CD8-positive, alpha-beta memory T cell (primary cell): Measurements from ENCODE around the gene KRT20. TPM values are rescaled to one million over a fixed set of nuclear protein-coding genes. Genes with fewer than 3 reads are reported as not detected.

Source experiments
- CTCF ChIA-PET: fragments of 350-600 bp; sonication (Branson Sonifier 250); formaldehyde crosslinking; loops from one replicate; lab custom pipeline; 2021; ENCODE audit warnings: antibody characterized with exemption; lab: Charles Lee
- POLR2A ChIA-PET: fragments of 350-600 bp; sonication (Branson Sonifier 250); formaldehyde crosslinking; loops from one replicate; lab custom pipeline; 2021; ENCODE audit warnings: antibody characterized with exemption; lab: Charles Lee
- DNase-seq, 5 donors: peaks; one replicate each; pipeline versions ENCODE4 v3.0.0 to v3.0.0-alpha.2; 2020 to 2022; ENCODE audit warnings: mixed read lengths in 1 of 5
- H3K27ac ChIP-seq: one replicate; pipeline ENCODE4 v1.7.0; 2013; ENCODE audit warnings: low read depth, mild to moderate bottlenecking, low read length, moderate library complexity
- H3K27me3 ChIP-seq: 2 replicates; pipeline ENCODE4 v1.7.0; 2013; ENCODE audit warnings: low read length, mild to moderate bottlenecking; ENCODE audit not compliant: insufficient read depth, poor library complexity, severe bottlenecking
- H3K36me3 ChIP-seq: 2 replicates; pipeline ENCODE4 v1.7.0; 2013; ENCODE audit warnings: mild to moderate bottlenecking, low read length, moderate library complexity; ENCODE audit not compliant: insufficient read depth
- H3K4me1 ChIP-seq: 2 replicates; pipeline ENCODE4 v1.7.0; 2013; ENCODE audit warnings: mild to moderate bottlenecking, low read length, moderate library complexity; ENCODE audit not compliant: insufficient read depth
- H3K4me3 ChIP-seq: 2 replicates; pipeline ENCODE4 v1.7.0; 2013; ENCODE audit warnings: mild to moderate bottlenecking, low read length
- H3K9me3 ChIP-seq: 2 replicates; pipeline ENCODE4 v1.7.0; 2013; ENCODE audit warnings: mild to moderate bottlenecking, low read length
- H3K27ac Mint-ChIP-seq, 8 donors: one replicate each; pipeline ENCODE4 v1.8.0; 2020 to 2021; ENCODE audit warnings: mixed read lengths in 8 of 8, mild to moderate bottlenecking in 6 of 8, inconsistent platforms in 3 of 8, moderate library complexity in 3 of 8
- H3K27me3 Mint-ChIP-seq, 2 donors: one replicate each; pipeline ENCODE4 v1.8.0; 2020 to 2021; ENCODE audit warnings: mixed read lengths in 2 of 2, mild to moderate bottlenecking in 1 of 2, moderate library complexity in 1 of 2
- H3K36me3 Mint-ChIP-seq, 3 donors: one replicate each; pipeline ENCODE4 v1.8.0; 2020 to 2021; ENCODE audit warnings: mixed read lengths in 3 of 3, inconsistent platforms in 1 of 3, mild to moderate bottlenecking in 1 of 3
- H3K4me1 Mint-ChIP-seq, 3 donors: one replicate each; pipeline ENCODE4 v1.8.0; 2020 to 2021; ENCODE audit warnings: mixed read lengths in 3 of 3, inconsistent platforms in 1 of 3, mild to moderate bottlenecking in 1 of 3
- H3K4me3 Mint-ChIP-seq, 7 donors: one replicate each; pipeline ENCODE4 v1.8.0; 2020 to 2021; ENCODE audit warnings: mixed read lengths in 7 of 7, mild to moderate bottlenecking in 6 of 7, moderate library complexity in 4 of 7, inconsistent platforms in 2 of 7
- H3K9me3 Mint-ChIP-seq, 5 donors: one replicate each; pipeline ENCODE4 v1.8.0; 2020 to 2022; ENCODE audit warnings: mixed read lengths in 5 of 5, mild to moderate bottlenecking in 3 of 5, moderate library complexity in 2 of 5, inconsistent platforms in 1 of 5
- polyA plus RNA-seq: library from polyadenylated mRNA; unstranded; fragments of 300-500 nt; fragmentation: Illumina TruSeq; gene quantifications from one replicate; pipeline ENCODE4 v1.2.3, GENCODE V29; 2021
- total RNA-seq, 2 experiments: library from RNA; stranded (reverse); gene quantifications; one replicate each; pipeline ENCODE4 v1.2.3, GENCODE V29; 2021

The KRT20 gene
- total and polyA plus RNA-seq, 3 experiments from 2014 or later: not detected

DNA sequence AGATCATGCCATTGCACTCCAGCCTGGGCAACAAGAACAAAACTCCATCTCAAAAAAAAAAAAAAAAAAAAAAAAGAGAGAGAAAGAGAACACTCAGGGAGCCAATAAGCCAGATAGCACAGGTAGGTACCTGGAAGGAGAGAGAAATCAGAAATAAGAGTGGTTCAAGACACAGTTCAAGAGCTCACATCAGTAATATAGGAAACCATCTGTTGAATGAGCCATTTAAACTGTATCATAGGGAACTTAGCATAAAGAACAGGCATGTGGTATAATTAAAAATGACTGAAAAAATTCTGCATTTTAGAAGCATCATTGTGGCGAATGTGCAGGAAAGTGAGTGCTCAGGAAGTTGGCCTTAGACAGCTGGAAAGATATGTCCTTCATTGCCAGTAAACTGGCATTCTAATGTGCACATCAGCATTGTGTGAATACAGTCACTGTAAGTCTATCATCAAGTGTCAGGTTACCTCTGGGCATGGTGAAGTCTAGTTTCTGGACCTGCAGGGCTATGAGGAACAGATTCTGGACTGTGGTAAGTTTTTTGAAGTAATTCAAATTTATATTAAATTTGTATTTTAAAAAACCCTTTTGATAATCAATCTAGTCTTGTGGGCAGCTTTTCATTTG, 38.4 kb downstream of the KRT20 start:
- Histone ChIP-seq H3K4me1 (no peaks in the 10 kb centered on the region), H3K36me3 (no peaks in the 10 kb centered on the region), H3K27me3 (peaks cover 6% of the 10 kb centered on the region), H3K27ac (no peak overlapping the region), H3K9me3 (no peaks in the 10 kb centered on the region), H3K4me3 (no peak overlapping the region)
- Mint-ChIP-seq H3K27ac (no peak overlapping the region), H3K9me3 (no peaks in the 10 kb centered on the region), H3K27me3 (peaks cover 11 to 68% of the 10 kb centered on the region in 2 donors), H3K4me1 (no peaks in the 10 kb centered on the region), H3K4me3 (no peak overlapping the region), H3K36me3 (no peaks in the 10 kb centered on the region)
- DNase-seq: no peak
- POLR2A ChIA-PET: no interaction called here
- CTCF ChIA-PET: interaction anchor here (0.8 kb wide), 1 partner anchor 10 kb away, joined by 3 read pairs; no protein-coding TSS in a partner anchor

DNA sequence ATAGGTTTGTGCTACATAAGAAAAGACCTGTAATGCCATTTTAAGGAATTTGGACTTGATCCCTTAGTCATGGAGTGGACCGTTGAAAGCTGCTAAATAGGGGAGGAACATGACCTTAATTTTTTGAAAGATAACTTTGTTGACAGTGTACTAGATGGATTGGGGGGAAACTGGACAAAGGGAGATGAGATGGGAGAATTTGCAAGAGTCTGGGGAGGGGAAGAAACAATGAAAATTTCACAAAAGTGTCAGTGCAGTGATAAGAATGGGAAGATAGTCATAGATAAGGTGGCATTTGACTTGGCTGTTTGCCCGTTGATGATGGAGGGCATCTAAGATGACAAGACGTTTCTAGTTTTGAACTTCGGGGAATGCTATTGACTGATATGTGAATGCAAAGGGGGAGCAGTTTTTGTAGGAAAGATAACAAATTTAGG, 40.4 kb downstream of the KRT20 start:
- no peaks in the 10 kb centered on the region for H3K4me1 ChIP-seq
- DNase-seq: no peak
- H3K36me3 ChIP-seq: no peaks in the 10 kb centered on the region
- H3K9me3 ChIP-seq: no peaks in the 10 kb centered on the region
- CTCF ChIA-PET: no interaction called here
- POLR2A ChIA-PET: no interaction called here
- peaks cover 6% of the 10 kb centered on the region for H3K27me3 ChIP-seq
- H3K9me3 Mint-ChIP-seq: no peaks in the 10 kb centered on the region
- H3K4me3 Mint-ChIP-seq: no peak overlapping the region
- H3K27me3 Mint-ChIP-seq: peaks cover 7 to 62% of the 10 kb centered on the region in 2 donors
- H3K27ac Mint-ChIP-seq: peak overlapping the region in 1 of 8 donors; percentile 5
- H3K4me3 ChIP-seq: no peak overlapping the region
- no peaks in the 10 kb centered on the region for H3K36me3 Mint-ChIP-seq
- H3K4me1 Mint-ChIP-seq: no peaks in the 10 kb centered on the region
- H3K27ac ChIP-seq: no peak overlapping the region

DNA sequence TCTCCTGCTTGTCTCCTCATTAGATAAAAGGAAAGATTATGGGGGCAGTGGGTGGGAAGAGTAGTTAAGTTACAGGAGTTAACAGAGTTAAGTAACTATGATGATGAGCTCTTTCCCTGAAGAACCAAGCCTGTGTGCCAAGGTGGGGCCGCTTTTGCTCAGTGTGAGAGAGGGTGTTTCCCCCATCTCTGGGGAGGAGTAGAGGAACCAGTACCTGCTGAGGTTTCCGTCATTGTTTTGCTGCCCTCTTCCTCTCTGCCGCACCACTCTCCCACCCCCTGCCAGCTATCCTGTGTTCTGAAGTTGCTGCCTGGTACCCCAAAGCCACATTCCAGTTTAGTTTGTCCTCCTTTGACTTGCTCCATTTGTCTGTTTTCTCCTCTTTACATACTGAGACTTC, 41.8 kb downstream of the KRT20 start:
- no peaks in the 10 kb centered on the region for H3K36me3 Mint-ChIP-seq
- H3K36me3 ChIP-seq: no peaks in the 10 kb centered on the region
- no peak overlapping the region for H3K27ac Mint-ChIP-seq
- no peaks in the 10 kb centered on the region for H3K9me3 ChIP-seq
- peaks cover 7 to 54% of the 10 kb centered on the region in 2 donors for H3K27me3 Mint-ChIP-seq
- H3K4me3 Mint-ChIP-seq: no peak overlapping the region
- peaks cover 6% of the 10 kb centered on the region for H3K27me3 ChIP-seq
- H3K9me3 Mint-ChIP-seq: no peaks in the 10 kb centered on the region
- ChIA-PET POLR2A (no interaction called here), CTCF (no interaction called here)
- DNase-seq: no peak
- H3K4me1 ChIP-seq: no peaks in the 10 kb centered on the region
- no peak overlapping the region for H3K27ac ChIP-seq
- no peak overlapping the region for H3K4me3 ChIP-seq
- H3K4me1 Mint-ChIP-seq: no peaks in the 10 kb centered on the region

DNA sequence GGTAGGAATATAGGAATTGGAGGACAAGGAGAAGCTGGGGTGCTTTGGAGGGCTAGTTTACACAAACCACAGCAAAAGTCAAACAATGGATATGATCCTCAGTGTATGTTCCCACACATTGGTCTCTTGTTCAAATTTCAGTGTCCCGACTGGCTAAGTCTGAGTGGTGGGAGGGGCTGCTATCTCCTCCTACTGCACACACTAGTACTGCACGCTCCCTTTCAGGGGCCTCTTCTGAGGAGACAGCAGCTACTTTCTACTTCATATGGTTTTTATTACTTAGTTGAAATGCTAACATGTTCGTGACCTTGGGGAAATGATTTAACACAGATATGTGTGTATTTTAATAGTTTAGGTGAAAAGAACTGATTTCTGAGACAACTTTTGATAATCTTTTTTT, 43.8 kb downstream of the KRT20 start:
- POLR2A ChIA-PET: no interaction called here
- Histone ChIP-seq H3K36me3 (no peaks in the 10 kb centered on the region), H3K27ac (no peak overlapping the region), H3K27me3 (peaks cover 6% of the 10 kb centered on the region), H3K9me3 (no peaks in the 10 kb centered on the region), H3K4me1 (no peaks in the 10 kb centered on the region), H3K4me3 (no peak overlapping the region)
- no peak overlapping the region for H3K4me3 Mint-ChIP-seq
- H3K4me1 Mint-ChIP-seq: no peaks in the 10 kb centered on the region
- no peak overlapping the region for H3K27ac Mint-ChIP-seq
- peaks cover 7 to 41% of the 10 kb centered on the region in 2 donors for H3K27me3 Mint-ChIP-seq
- no peaks in the 10 kb centered on the region for H3K9me3 Mint-ChIP-seq
- H3K36me3 Mint-ChIP-seq: peaks cover 0 to 2% (median 0%) of the 10 kb centered on the region in 3 donors
- CTCF ChIA-PET: no interaction called here
- no peak for DNase-seq

- CTCF ChIA-PET: no interaction called here
- no peaks in the 10 kb centered on the region for H3K9me3 Mint-ChIP-seq
- no peak overlapping the region for H3K4me3 ChIP-seq
- peaks cover 7% of the 10 kb centered on the region for H3K36me3 ChIP-seq
- H3K36me3 Mint-ChIP-seq: peaks cover 0 to 15% (median 4%) of the 10 kb centered on the region in 3 donors
- DNase-seq: no peak
- POLR2A ChIA-PET: no interaction called here
- no peaks in the 10 kb centered on the region for H3K4me1 ChIP-seq
- H3K27ac ChIP-seq: no peak overlapping the region
- H3K4me3 Mint-ChIP-seq: no peak overlapping the region
- H3K9me3 ChIP-seq: no peaks in the 10 kb centered on the region
- H3K27ac Mint-ChIP-seq: no peak overlapping the region
- peaks cover 7 to 23% of the 10 kb centered on the region in 2 donors for H3K27me3 Mint-ChIP-seq
- no peaks in the 10 kb centered on the region for H3K4me1 Mint-ChIP-seq
- H3K27me3 ChIP-seq: peaks cover 6% of the 10 kb centered on the region
These were observed 45.8 kb downstream of the KRT20 start for GRCh38 chr17:40839194-40839593.

GRCh38 chr17:40836020-40836419, 49.0 kb downstream of the KRT20 start:
- no peaks in the 10 kb centered on the region for H3K4me1 Mint-ChIP-seq
- H3K27me3 Mint-ChIP-seq: peaks cover 0 to under 1% of the 10 kb centered on the region in 2 donors
- peaks cover 0 to 17% (median 6%) of the 10 kb centered on the region in 3 donors for H3K36me3 Mint-ChIP-seq
- Histone ChIP-seq H3K27ac (no peak overlapping the region), H3K4me1 (no peaks in the 10 kb centered on the region), H3K9me3 (no peaks in the 10 kb centered on the region), H3K36me3 (peaks cover 7% of the 10 kb centered on the region), H3K4me3 (no peak overlapping the region), H3K27me3 (no peaks in the 10 kb centered on the region)
- no peaks in the 10 kb centered on the region for H3K9me3 Mint-ChIP-seq
- CTCF ChIA-PET: no interaction called here
- POLR2A ChIA-PET: no interaction called here
- no peak overlapping the region for H3K4me3 Mint-ChIP-seq
- peak overlapping the region in 1 of 8 donors; percentile 9 for H3K27ac Mint-ChIP-seq
- no peak for DNase-seq

GRCh38 chr17:40833882-40834281, 51.2 kb downstream of the KRT20 start:
- no peak overlapping the region for H3K27ac Mint-ChIP-seq
- DNase-seq: no peak
- Histone ChIP-seq H3K9me3 (no peaks in the 10 kb centered on the region), H3K4me3 (no peak overlapping the region), H3K36me3 (peaks cover 7% of the 10 kb centered on the region), H3K27me3 (no peaks in the 10 kb centered on the region), H3K4me1 (no peaks in the 10 kb centered on the region), H3K27ac (no peak overlapping the region)
- H3K36me3 Mint-ChIP-seq: peaks cover 0 to 17% (median 6%) of the 10 kb centered on the region in 3 donors
- H3K9me3 Mint-ChIP-seq: peaks cover 0 to 5% (median 0%) of the 10 kb centered on the region in 5 donors
- no peak overlapping the region for H3K4me3 Mint-ChIP-seq
- POLR2A ChIA-PET: no interaction called here
- H3K27me3 Mint-ChIP-seq: no peaks in the 10 kb centered on the region
- no peaks in the 10 kb centered on the region for H3K4me1 Mint-ChIP-seq
- CTCF ChIA-PET: no interaction called here

DNA sequence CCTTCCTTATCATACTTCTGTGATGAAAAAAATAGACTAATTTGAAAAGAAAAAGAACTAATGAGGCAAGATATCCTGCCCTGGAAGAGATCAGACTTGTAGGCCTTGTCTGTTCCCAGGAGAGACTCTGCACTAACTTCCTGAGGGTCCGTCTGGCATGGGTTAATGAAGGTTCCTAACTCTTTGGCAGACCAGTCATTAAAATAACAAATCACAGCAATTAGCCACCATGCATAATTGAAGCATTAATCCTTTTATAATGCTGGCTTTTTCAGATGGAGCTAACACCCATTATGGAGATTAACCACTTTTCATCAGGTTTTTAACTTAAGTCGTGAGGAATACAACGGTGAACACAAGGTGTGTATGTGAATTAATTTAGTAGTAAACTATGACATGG, 52.2 kb downstream of the KRT20 start:
- H3K27ac Mint-ChIP-seq: peak overlapping the region in 1 of 8 donors; percentile 25
- no peaks in the 10 kb centered on the region for H3K9me3 ChIP-seq
- no peaks in the 10 kb centered on the region for H3K27me3 ChIP-seq
- H3K4me3 Mint-ChIP-seq: no peak overlapping the region
- no peak overlapping the region for H3K27ac ChIP-seq
- H3K4me1 ChIP-seq: no peaks in the 10 kb centered on the region
- CTCF ChIA-PET: no interaction called here
- H3K9me3 Mint-ChIP-seq: peaks cover 0 to 5% (median 0%) of the 10 kb centered on the region in 5 donors
- H3K27me3 Mint-ChIP-seq: peaks cover 0 to 2% of the 10 kb centered on the region in 2 donors
- no peak overlapping the region for H3K4me3 ChIP-seq
- H3K4me1 Mint-ChIP-seq: peaks cover 0 to 5% (median 3%) of the 10 kb centered on the region in 3 donors
- peaks cover 0 to 17% (median 9%) of the 10 kb centered on the region in 3 donors for H3K36me3 Mint-ChIP-seq
- POLR2A ChIA-PET: no interaction called here
- H3K36me3 ChIP-seq: peaks cover 7% of the 10 kb centered on the region
- no peak for DNase-seq
